Measurements from ENCODE around the gene EP400.
"Not testable (repeated sequence)": the region's sequence is repeated elsewhere in the genome, so short reads cannot be mapped to it uniquely, and the experiment has no call there.

DNA sequence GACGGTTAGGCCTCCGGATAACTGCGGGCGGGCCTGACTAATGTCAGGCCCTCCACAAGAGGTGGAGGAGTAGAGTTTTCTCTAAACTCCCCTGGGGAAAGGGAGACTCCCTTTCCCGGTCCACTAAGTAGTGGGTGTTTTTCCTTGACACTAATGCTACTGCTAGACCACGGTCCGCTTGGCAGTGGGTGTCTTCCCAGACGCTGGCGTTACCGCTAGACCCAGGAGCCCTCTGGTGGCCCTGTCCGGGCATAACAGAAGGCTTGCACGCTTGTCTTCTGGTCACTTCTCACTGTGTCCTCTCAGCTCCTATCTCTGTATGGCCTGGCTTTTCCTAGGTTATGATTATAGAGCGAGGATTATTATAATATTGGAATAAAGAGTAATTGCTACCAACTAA, 102.0 kb downstream of the EP400 start:
- TF ChIP-seq, protein P1, sequence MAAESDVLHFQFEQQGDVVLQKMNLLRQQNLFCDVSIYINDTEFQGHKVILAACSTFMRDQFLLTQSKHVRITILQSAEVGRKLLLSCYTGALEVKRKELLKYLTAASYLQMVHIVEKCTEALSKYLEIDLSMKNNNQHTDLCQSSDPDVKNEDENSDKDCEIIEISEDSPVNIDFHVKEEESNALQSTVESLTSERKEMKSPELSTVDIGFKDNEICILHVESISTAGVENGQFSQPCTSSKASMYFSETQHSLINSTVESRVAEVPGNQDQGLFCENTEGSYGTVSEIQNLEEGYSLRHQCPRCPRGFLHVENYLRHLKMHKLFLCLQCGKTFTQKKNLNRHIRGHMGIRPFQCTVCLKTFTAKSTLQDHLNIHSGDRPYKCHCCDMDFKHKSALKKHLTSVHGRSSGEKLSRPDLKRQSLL (tag by site-specific recombination; IDR thresholded peaks at IDR 0.05), result not testable (repeated sequence)
- not testable (repeated sequence) for TF ChIP-seq CTCF (tag by site-specific recombination; IDR thresholded peaks at IDR 0.05); ZNF530 (tag by site-specific recombination; IDR thresholded peaks at IDR 0.05; ENCODE audit: low read depth); ZFP41 (tag by site-specific recombination; IDR thresholded peaks at IDR 0.05; ENCODE audit: borderline replicate concordance); ZBTB1 (tag by site-specific recombination; IDR thresholded peaks at IDR 0.05)
- TF ChIP-seq, protein P2, sequence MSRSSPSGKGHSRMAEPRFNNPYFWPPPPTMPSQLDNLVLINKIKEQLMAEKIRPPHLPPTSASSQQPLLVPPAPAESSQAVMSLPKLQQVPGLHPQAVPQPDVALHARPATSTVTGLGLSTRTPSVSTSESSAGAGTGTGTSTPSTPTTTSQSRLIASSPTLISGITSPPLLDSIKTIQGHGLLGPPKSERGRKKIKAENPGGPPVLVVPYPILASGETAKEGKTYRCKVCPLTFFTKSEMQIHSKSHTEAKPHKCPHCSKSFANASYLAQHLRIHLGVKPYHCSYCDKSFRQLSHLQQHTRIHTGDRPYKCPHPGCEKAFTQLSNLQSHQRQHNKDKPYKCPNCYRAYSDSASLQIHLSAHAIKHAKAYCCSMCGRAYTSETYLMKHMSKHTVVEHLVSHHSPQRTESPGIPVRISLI (tag by site-specific recombination; IDR thresholded peaks at IDR 0.05), result not testable (repeated sequence)
